Cardiac muscle cell (in vitro differentiated cells and primary cell): ENCODE data around the gene GASK1A. TPM values are rescaled to one million over a fixed set of nuclear protein-coding genes. Genes with fewer than 3 reads are reported as not detected.

Experiments
- DNase-seq, 2 donors: peaks; one replicate each; pipeline versions ENCODE4 v3.0.0 to v3.0.0-alpha.2; 2010 to 2017; ENCODE audit warnings: low read depth in 1 of 2, low spot score in 1 of 2
- H3K27ac ChIP-seq: fragments of 200-600 bp; sonication (generic); 2 replicates; pipeline ENCODE4 v1.5.1; 2016
- H3K27me3 ChIP-seq: fragments of 200-600 bp; sonication (generic); 2 replicates; pipeline ENCODE4 v1.6.0; 2016; ENCODE audit warnings: control low read depth
- H3K36me3 ChIP-seq: fragments of 200-600 bp; sonication (generic); 2 replicates; pipeline ENCODE4 v1.5.1; 2016; ENCODE audit warnings: control low read depth
- H3K4me1 ChIP-seq: fragments of 200-600 bp; sonication (generic); 2 replicates; pipeline ENCODE4 v1.8.1; 2017; ENCODE audit warnings: low read depth, mild to moderate bottlenecking, mixed run types
- H3K4me3 ChIP-seq: fragments of 200-600 bp; sonication (generic); 2 replicates; pipeline ENCODE4 v1.5.1; 2016; ENCODE audit warnings: mild to moderate bottlenecking
- H3K9me3 ChIP-seq: fragments of 200-600 bp; sonication (generic); 2 replicates; pipeline ENCODE4 v1.5.1; 2017; ENCODE audit warnings: low read depth, mild to moderate bottlenecking, control low read depth
- CTCF ChIP-seq: IDR thresholded peaks from 2 replicates; pipeline ENCODE4 v1.5.1; 2012; ENCODE audit warnings: low read depth, mild to moderate bottlenecking, low read length
- polyA plus RNA-seq: library from polyadenylated mRNA; unstranded; fragments of >200 nt; fragmentation: Nextera tagmentation; extraction: Ambion mirVana; gene quantifications from 2 replicates; pipeline ENCODE4 v1.2.1, GENCODE V29; 2016
- total RNA-seq: library from RNA; depleted of rRNA; stranded (reverse); fragments of >200 nt; gene quantifications from 2 replicates; pipeline ENCODE4 v1.2.3, GENCODE V29; 2016

Gene GASK1A
- total and polyA plus RNA-seq, 2 experiments from 2014 or later, result 0.66 to 0.80 TPM

GRCh38 chr3:43015991-43016865 lies 37.1 kb downstream of the GASK1A start:
- H3K4me1 ChIP-seq, result no peaks in the 10 kb centered on the region
- H3K4me3 ChIP-seq, result no peak overlapping the region
- no peaks in the 10 kb centered on the region for H3K36me3 ChIP-seq
- no peak for DNase-seq
- H3K27me3 ChIP-seq, result no peaks in the 10 kb centered on the region
- no peak for TF ChIP-seq CTCF
- no peak overlapping the region for H3K27ac ChIP-seq
- H3K9me3 ChIP-seq, result no peaks in the 10 kb centered on the region

- no peaks in the 10 kb centered on the region for H3K36me3 ChIP-seq
- H3K27ac ChIP-seq, result no peak overlapping the region
- H3K9me3 ChIP-seq, result no peaks in the 10 kb centered on the region
- no peaks in the 10 kb centered on the region for H3K27me3 ChIP-seq
- H3K4me1 ChIP-seq, result no peaks in the 10 kb centered on the region
- TF ChIP-seq CTCF, result no peak
- no peak overlapping the region for H3K4me3 ChIP-seq
- no peak for DNase-seq
Measured at GRCh38 chr3:43017004-43017403, 37.9 kb downstream of the GASK1A start.

GRCh38 chr3:43017593-43018195 lies 38.6 kb downstream of the GASK1A start:
- Histone ChIP-seq H3K9me3 (no peaks in the 10 kb centered on the region), H3K4me3 (no peak overlapping the region), H3K27ac (no peak overlapping the region), H3K36me3 (no peaks in the 10 kb centered on the region), H3K27me3 (no peaks in the 10 kb centered on the region), H3K4me1 (no peaks in the 10 kb centered on the region)
- DNase-seq, result no peak
- TF ChIP-seq CTCF, result no peak

GRCh38 chr3:43018246-43018645 lies 39.1 kb downstream of the GASK1A start:
- no peak for TF ChIP-seq CTCF
- Histone ChIP-seq H3K36me3 (no peaks in the 10 kb centered on the region), H3K4me3 (no peak overlapping the region), H3K27ac (no peak overlapping the region), H3K4me1 (no peaks in the 10 kb centered on the region), H3K27me3 (no peaks in the 10 kb centered on the region), H3K9me3 (no peaks in the 10 kb centered on the region)
- no peak for DNase-seq

GRCh38 chr3:43019006-43019809 lies 40.1 kb downstream of the GASK1A start:
- no peak overlapping the region for H3K27ac ChIP-seq
- no peaks in the 10 kb centered on the region for H3K4me1 ChIP-seq
- no peak for TF ChIP-seq CTCF
- H3K9me3 ChIP-seq, result no peaks in the 10 kb centered on the region
- H3K27me3 ChIP-seq, result no peaks in the 10 kb centered on the region
- DNase-seq, result no peak
- H3K4me3 ChIP-seq, result no peak overlapping the region
- no peaks in the 10 kb centered on the region for H3K36me3 ChIP-seq
